Measurements from ENCODE around the gene SUSD3. TPM values are rescaled to one million over a fixed set of nuclear protein-coding genes. Genes with fewer than 3 reads are reported as not detected.

Gene SUSD3
- total and polyA plus RNA-seq, 2 donors (not counting 3 experiments of a cell fraction or from before 2014, with no cell fraction given): not detected

DNA sequence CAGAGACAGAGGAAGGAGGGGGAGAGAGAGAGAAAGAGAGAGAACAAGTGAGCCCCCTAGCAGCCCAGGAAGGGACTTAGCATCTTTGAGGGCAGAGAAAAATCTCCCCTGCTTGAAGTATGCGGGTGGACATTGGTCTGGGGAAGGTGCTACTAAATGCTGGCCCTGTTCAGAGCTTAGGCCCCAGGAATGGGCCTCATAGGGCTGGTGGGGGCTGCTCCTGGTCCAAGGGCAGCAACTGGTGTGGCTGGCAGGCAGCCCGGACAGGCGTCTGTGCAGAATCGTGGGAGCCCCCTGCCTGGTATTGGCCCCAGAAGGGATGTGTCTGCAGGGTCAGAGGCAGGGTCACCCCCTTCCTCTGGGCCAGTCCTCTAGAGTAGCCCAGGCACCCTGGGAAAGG lies 47.8 kb upstream of the SUSD3 start:
- Histone ChIP-seq H3K79me2 (ENCODE audit: control insufficient read depth, insufficient read depth, low read length) (no peaks in the 10 kb centered on the region), H3K9me3 (replicated peaks; ENCODE audit: control insufficient read depth, insufficient read depth, low read length) (no peaks in the 10 kb centered on the region), H3K36me3 (ENCODE audit: control insufficient read depth in 2 of 2, extremely low read depth in 1 of 2, insufficient read depth in 2 of 2, low read length in 2 of 2) (no peaks in the 10 kb centered on the region), H3K27me3 (ENCODE audit: control insufficient read depth in 2 of 2, insufficient read depth in 2 of 2, low read length in 2 of 2) (no peaks in the 10 kb centered on the region), H3K27ac (ENCODE audit: insufficient read depth, low read depth, low read length) (no peak overlapping the region), H2AFZ (ENCODE audit: low read depth, low read length) (no peak overlapping the region), H3K4me1 (ENCODE audit: control insufficient read depth, extremely low read depth, insufficient read depth, low read length) (no peaks in the 10 kb centered on the region), H3K9ac (replicated peaks; ENCODE audit: extremely low read depth, insufficient read depth, low read length) (no peak overlapping the region), H3K4me3 (replicated peaks in 1 of 3; ENCODE audit: insufficient read depth in 1 of 3, low read depth in 1 of 3, low read length in 3 of 3) (no peak overlapping the region), H3K4me2 (ENCODE audit: insufficient read depth, low read length) (no peak overlapping the region), H4K20me1 (replicated peaks; ENCODE audit: control insufficient read depth, extremely low read depth, insufficient read depth, low read length) (no peaks in the 10 kb centered on the region), H3K9me1 (replicated peaks; ENCODE audit: control insufficient read depth, extremely low read depth, insufficient read depth, low read length) (no peaks in the 10 kb centered on the region)
- intact Hi-C loops (cut with micrococcal nuclease): no loop called here
- POLR2A ChIA-PET: no interaction called here
- no peak for DNase-seq (ENCODE audit: low read depth, low spot score)
- no TSS peak for BruUV-seq (replicated peaks)
- TF ChIP-seq GATA2 (IDR thresholded peaks at IDR 0.05; ENCODE audit: insufficient read depth, insufficient read length, low read depth, low read length) (no peak), EZH2 (IDR thresholded peaks at IDR 0.05; ENCODE audit: borderline replicate concordance, low read depth, low read length, severe bottlenecking) (no peak), FOS (IDR thresholded peaks at IDR 0.05; ENCODE audit: borderline replicate concordance, insufficient read depth, low read length) (no peak), POLR2A (IDR thresholded peaks at IDR 0.05; ENCODE audit: low read depth, low read length) (no peak), JUN (IDR thresholded peaks at IDR 0.05; ENCODE audit: borderline replicate concordance, insufficient read depth, insufficient read length, low read depth) (no peak), MYC (IDR thresholded peaks at IDR 0.05; ENCODE audit: low read depth, low read length) (no peak), POLR2AphosphoS5 (IDR thresholded peaks at IDR 0.05; ENCODE audit: insufficient read depth, low read depth, low read length) (no peak)
- TF ChIP-seq, protein P1, sequence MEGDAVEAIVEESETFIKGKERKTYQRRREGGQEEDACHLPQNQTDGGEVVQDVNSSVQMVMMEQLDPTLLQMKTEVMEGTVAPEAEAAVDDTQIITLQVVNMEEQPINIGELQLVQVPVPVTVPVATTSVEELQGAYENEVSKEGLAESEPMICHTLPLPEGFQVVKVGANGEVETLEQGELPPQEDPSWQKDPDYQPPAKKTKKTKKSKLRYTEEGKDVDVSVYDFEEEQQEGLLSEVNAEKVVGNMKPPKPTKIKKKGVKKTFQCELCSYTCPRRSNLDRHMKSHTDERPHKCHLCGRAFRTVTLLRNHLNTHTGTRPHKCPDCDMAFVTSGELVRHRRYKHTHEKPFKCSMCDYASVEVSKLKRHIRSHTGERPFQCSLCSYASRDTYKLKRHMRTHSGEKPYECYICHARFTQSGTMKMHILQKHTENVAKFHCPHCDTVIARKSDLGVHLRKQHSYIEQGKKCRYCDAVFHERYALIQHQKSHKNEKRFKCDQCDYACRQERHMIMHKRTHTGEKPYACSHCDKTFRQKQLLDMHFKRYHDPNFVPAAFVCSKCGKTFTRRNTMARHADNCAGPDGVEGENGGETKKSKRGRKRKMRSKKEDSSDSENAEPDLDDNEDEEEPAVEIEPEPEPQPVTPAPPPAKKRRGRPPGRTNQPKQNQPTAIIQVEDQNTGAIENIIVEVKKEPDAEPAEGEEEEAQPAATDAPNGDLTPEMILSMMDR (IDR thresholded peaks at IDR 0.05; ENCODE audit: extremely low read depth in 1 of 2, insufficient read depth in 1 of 2, low read depth in 1 of 2, low read length in 2 of 2): no peak
- TF ChIP-seq, protein P2, sequence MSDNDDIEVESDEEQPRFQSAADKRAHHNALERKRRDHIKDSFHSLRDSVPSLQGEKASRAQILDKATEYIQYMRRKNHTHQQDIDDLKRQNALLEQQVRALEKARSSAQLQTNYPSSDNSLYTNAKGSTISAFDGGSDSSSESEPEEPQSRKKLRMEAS (IDR thresholded peaks at IDR 0.05; ENCODE audit: insufficient read depth, insufficient read length): no peak
- CTCF ChIA-PET: no interaction called here
- no peak for FAIRE-seq
- dilution Hi-C loops (cut with MboI; ENCODE audit: extremely low pct_ligation_motif_present, low sequenced_read_pairs): no loop called here

Measured in endothelial cell of umbilical vein (primary cell).